SK-MEL-5 (cell line): ENCODE data around the gene PSMA7. TPM values are rescaled to one million over a fixed set of nuclear protein-coding genes. Genes with fewer than 3 reads are reported as not detected.
"Not testable (repeated sequence)": the region's sequence is repeated elsewhere in the genome, so short reads cannot be mapped to it uniquely, and the experiment has no call there.

ENCODE experiments used
- DNase-seq: peaks from one replicate; pipeline ENCODE4 v3.0.0-alpha.2; 2016; ENCODE audit warnings: low read depth, low spot score
- in situ Hi-C: cut with HindIII; loops from 2 replicates; pipeline ENCODE4 v1.10.0; 2016; ENCODE audit warnings: low sequenced_read_pairs, high pct_unique_total_duplicates, low pct_unique_long_range_greater_than_20kb
- total RNA-seq: library from RNA; depleted of rRNA; stranded (reverse); fragments of >200 nt; shearing (Covaris generic); gene quantifications from 2 replicates; pipeline ENCODE4 v1.2.3, GENCODE V29; 2014

The PSMA7 gene
- total RNA-seq, 1 experiment from 2014 or later, result 662 TPM

GRCh38 chr20:62160253-62160652, 17.1 kb upstream of the PSMA7 start:
- in situ Hi-C loops, result no loop called here

DNA sequence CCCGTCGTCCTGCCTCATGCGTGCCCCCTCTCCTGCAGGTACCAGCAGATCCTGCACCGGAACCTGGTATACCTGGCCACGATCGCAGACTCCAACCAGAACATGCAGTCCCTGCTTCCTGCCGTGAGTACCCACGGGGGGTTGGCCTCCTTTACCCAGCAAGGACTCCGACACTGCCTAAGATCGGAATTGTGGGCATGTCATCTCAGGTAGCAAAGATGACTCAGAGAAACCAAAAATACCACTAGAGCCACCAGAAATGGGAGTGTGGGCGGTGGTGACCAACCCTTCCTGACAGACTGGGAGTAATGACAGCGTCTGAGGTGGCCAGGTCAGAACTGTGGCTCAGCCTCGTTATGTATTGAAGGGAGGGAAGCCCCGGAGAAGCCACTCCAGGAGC, 16.6 kb upstream of the PSMA7 start:
- DNase-seq, result no peak
- in situ Hi-C loops, result no loop called here

More at GRCh38 chr20:62160253-62160652, 17.1 kb upstream of the PSMA7 start:
- no peak for DNase-seq

DNA sequence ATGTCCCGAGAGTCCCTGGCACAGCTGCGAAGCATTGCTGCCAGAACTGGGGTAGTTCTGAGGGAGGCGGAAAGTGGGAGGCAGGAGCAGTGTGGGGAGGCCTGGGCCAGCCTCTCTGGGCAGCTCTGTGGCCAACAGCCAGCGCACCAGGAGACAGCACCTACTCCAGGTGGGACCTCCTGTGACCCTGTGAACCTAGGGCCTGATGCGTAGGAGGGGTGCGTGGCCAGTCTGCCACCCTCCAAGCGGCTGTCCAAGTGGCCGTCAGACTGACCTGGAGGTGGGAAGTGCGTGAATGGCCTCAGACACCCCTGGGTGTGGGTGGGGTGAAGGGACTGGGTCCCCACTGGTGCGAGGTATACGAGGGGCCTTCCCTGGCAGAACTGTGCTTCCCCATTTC, 15.9 kb upstream of the PSMA7 start:
- DNase-seq, result no peak
- in situ Hi-C loops, result no loop called here

- in situ Hi-C loops, result no loop called here
- no peak for DNase-seq
Observed at GRCh38 chr20:62158541-62158940, 15.3 kb upstream of the PSMA7 start.

GRCh38 chr20:62158088-62158400, 14.8 kb upstream of the PSMA7 start:
- DNase-seq, result no peak
- in situ Hi-C loops, result no loop called here

- in situ Hi-C loops, result no loop called here
- no peak for DNase-seq
Observed at GRCh38 chr20:62157387-62158087, 14.3 kb upstream of the PSMA7 start.

DNA sequence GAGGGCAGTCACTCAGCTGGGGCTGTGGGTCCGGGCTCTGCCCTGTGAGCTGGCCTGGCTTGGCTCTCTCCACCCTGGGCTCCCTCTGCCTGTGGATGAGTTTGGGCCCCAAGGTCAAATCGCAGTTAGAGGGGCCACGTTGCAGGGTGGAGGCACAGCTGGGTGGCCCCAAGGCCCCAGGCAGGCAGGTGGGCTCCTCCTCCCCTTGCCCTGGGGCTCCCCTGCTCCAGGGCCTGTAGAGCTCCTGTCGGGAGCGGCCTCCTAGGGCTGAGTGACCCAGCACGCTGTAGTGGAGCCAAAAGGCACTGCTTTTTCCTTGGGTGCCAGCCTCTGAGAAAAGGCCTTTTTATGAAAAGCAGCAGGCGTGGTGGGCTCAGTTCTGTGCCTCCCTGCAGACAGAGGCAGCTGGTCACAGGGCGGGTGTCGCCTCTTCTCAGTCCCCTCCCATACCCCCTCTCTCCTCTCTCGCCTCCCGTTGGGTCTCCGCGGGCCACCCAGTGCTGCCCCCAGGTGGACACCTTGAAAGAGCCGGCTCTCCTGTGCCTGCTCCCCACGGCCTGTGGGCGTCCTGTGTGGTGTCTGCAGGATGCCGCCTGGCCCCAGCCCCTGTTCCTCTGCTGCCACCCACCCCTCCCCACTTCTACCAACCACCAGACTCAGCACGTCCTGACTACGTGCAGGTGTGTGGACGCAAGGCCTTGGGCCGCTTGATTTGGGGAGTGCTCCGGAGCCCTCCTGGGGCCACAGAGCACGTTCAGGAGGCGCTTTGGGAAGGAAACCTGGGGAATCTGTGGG, 13.6 kb upstream of the PSMA7 start:
- DNase-seq, result peak; percentile 77
- in situ Hi-C loops, result no loop called here

GRCh38 chr20:62156254-62156556, 13.0 kb upstream of the PSMA7 start:
- in situ Hi-C loops, result no loop called here
- no peak for DNase-seq

GRCh38 chr20:62155428-62156253, 12.4 kb upstream of the PSMA7 start:
- DNase-seq, result no peak
- in situ Hi-C loops, result no loop called here

DNA sequence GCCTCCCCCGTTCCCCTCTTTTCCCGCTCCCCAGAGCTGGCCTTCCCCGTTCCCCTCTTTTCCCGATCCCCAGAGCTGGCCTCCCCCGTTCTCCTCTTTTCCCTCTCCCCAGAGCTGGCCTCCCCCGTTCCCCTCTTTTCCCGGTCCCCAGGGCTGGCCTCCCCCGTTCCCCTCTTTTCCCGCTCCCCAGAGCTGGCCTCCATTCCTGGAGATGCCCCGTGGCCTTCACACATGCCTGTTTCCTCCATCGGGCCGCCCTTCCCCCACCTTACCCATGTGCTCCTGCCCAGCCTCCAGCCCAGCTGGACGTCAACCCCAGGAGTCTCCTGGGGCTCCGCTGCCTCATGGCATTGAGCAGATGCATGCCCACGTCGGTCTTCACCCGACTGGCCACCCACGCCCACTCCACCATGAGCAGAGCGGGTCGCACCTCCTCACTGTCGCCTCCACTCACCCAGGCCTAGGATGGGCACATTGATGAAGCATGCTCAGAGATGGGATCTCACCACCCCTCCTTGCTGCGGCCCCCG, 8.7 kb upstream of the PSMA7 start:
- in situ Hi-C loops, result no loop called here
- no peak for DNase-seq

GRCh38 chr20:62151225-62151624, 8.0 kb upstream of the PSMA7 start:
- in situ Hi-C loops, result no loop called here
- no peak for DNase-seq

DNA sequence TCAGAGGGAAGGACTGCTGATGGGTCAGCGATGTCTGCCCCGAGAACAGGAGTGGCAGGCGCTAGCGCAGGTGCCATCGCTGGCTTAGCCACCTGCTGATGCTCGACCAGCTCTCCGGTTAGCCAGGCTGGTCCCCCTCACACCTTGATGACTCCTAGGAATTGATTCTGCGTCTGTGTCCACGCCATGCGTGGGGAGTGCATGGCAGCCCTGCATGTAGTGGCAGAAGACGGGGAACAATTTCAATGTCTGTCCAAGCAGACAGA, 7.0 kb upstream of the PSMA7 start:
- in situ Hi-C loops, result no loop called here
- DNase-seq, result no peak

DNA sequence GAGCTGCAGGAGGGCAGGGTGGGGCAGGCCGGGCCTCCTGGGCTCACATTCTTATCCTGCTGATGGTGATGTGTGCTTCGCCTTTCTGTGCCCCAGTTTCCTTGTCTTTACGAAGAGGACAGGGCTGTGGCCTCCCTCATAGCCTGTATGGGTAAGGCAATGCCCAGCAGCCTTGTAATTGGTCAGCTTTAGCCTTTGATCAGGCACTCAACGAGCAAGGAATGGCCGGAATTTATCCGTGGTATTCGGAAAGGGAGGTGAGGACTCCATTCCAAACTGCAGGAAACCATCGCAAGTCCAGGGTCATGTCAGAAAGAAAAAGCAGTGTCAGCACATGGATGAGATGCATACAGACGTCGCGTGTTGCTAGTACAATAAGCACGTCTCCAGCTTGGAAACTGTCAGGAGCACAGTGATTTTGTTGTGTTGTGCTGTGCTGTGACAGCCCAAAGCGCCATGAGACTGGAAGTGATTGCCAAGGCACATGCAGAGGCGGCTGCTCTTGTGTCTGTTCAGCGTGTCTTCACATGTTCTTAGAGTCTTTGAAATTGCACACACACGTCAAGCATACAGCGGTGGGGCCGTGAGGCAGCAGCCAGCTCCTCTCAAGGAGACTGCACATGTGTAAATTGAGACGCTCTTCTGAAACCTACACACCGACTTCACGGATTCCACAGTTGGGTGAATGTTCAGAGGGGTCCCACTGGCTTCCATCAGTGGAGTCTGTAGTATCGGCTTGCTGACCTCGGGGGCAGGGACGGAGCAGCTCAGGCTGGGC, 6.5 kb upstream of the PSMA7 start:
- DNase-seq, result no peak
- in situ Hi-C loops, result no loop called here

DNA sequence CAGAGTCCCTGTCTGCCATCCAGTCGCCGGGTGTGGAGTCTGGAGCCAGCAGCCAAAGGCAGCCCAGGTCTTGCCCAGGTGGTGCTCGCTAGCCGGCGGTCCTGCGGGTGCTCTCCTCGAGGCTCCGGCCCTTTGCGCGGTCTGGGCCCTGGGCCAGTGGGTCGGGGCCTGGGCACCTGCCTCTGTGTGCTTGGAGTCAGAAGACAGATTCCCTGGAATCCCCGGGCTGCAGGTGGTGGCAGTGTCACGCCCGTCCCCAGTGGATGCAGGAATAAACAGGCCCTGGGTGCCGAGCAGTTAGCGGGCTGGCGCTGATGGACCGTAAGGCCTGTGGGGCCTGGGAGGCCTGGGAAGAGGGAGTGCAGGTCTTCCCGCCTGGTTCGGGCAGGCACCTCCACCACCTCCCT, 5.7 kb upstream of the PSMA7 start:
- in situ Hi-C loops, result no loop called here
- no peak for DNase-seq

- DNase-seq, in situ Hi-C loops: not testable (repeated sequence)
Observed at GRCh38 chr20:62148383-62148782, 5.2 kb upstream of the PSMA7 start.

DNA sequence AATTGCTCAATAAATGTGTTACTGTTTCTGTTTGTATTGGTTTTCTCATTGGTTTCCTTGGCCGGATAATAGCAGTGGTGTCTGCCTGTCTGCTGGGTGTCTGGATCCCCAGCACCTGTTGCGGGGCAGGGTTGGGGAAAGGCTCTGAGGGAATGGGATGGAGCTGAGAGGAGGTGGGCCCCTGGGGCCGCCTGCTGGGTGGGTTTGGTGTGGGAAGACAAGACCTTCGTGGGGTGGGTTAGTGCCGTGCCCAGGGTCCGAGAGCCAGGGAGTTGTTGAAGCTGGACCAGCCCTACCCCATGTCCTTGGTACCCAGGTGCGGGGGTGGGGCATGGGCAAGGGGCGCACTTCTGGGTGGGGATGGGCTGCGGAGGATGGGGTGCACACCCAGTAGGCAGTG, 4.3 kb upstream of the PSMA7 start:
- in situ Hi-C loops, result no loop called here
- no peak for DNase-seq

GRCh38 chr20:62147125-62147524, 3.9 kb upstream of the PSMA7 start:
- in situ Hi-C loops, result no loop called here
- no peak for DNase-seq
